ENCODE data around the gene ACKR1.

Gene ACKR1

GRCh38 chr1:159187647-159188374, 16.9 kb upstream of the ACKR1 start:
- DNase-seq = no peak

DNA sequence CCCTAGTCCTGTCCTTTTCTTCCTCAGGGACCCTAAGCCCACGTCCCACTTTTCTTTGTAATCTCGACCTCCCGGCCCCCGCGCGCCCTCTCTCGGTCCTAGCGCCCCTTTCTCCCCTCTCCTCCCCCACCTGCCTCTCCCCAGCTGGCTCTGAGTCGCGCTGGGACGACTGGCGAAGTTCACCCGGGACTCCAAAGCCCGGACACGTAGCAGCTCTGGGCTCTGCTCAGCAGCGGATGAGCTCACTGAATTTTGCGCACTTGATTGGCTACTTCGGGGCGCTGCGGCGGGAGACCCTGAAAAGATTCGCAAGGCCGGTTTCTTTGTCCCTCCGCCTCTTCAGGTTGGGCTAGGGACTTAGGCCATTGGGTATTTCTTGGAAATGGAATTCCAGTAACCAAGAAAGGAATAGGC, 16.3 kb upstream of the ACKR1 start:
- peak; percentile 35 for DNase-seq

DNA sequence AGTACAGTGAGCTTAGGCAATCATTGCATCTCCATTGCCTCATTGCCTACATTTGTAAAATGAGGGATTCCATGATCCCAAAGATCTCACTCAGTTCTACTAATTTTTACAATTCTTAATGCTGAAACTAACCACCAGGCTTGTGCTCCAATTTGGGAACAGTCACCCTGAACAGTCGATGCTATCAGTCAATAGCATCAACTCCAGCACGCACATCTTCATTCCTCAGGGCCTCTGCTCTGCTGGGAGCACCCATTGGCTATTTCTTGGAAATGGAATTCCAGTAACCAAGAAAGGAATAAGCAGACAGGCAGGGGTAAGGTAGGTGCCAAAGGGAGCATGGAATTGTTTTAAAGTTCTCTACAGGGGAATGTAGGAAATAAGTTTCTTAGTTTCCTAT, 14.2 kb upstream of the ACKR1 start:
- DNase-seq = no peak

DNA sequence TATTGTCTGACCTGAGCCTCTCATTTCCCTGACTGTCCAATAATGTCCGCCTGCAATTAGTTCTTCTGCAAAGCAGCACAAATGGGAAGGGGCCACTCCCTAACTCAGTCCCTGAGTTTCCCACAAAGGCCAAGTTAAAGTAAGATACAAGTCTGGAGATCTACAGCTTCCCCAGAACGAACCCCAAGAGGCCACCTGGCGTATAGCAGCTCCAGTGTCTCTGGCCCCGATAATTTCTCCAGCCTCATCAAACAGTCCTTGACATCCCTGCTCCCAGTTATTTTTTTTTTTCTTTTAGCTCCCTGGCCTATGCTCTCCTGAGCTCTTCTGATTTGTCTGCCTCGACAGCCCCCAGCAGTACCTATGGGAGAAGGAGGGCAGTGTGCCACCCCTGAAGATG, 8.1 kb upstream of the ACKR1 start:
- no peak for DNase-seq

DNA sequence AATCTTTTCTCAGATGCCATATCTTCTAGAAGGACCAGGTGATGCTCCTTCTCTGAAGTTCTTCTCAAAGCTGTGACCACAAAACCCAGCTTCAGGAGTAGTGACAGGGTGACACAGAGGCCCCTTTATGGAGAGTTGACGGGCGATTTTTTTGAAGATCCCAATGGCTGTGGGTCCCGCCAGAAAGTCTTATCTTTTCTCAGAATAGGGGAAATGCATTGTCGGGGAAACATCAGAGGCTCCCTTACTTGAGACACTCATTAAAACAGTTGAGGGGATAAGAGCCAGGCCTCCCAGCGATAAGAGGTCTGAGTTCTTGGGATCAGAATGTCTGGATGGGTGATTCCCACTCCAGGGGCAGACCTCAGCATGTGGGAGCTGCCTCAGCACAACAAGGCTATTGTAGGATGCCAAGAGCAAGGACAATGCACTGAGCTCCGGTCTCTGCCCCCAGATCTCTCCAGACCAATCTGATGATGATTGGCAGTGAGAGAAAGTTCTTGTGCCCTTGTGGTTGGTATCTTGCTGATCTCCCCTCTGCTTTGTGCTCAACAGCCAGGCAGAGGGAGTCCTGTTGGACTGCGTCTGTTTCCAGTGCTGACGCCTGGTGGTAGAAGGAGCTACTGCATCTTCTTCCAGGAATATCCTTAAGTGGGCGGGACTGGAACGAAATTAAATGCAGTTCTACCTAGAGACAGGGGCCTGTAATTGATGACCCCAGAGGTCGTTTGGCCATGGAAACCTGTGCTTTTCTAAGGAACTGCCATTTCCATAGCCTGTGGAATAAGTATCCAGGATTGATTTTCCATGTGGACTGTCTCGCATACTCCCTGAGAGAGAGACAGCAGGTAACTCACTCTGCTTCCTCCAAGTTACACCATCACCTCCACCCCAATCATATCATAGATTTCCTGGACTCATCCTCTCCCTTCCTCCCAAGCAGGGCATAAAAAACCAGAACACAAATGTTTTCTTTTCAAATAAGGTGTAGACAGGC, 6.8 kb upstream of the ACKR1 start:
- peak; percentile 74 for DNase-seq

DNA sequence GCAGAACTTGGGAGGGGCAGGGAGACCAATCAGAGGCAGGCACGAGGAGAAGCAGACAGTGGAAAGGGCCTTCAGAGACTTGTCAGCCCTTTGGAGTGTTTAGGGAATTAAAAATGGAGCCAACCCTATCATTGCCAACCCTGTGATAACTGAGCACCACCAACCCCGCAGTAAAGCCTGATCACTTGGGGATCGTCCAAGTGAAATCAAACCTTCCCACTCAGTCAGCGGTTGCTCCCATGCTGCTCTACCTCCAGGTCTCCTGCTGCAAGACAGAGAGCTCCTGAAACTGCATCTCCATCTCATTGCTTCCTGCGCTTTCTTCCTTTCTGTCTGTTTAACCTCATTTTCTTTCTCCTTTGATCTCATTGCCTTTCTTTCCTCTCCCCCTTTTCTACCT, 4.8 kb upstream of the ACKR1 start:
- DNase-seq = no peak

DNA sequence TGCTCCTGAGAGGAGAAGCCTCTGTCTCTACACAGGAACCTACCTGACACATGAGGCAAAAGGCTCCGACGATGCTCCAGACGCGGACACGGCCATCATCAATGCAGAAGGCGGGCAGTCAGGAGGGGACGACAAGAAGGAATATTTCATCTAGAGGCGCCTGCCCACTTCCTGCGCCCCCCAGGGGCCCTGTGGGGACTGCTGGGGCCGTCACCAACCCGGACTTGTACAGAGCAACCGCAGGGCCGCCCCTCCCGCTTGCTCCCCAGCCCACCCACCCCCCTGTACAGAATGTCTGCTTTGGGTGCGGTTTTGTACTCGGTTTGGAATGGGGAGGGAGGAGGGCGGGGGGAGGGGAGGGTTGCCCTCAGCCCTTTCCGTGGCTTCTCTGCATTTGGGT, 3.9 kb upstream of the ACKR1 start:
- DNase-seq = no peak

GRCh38 chr1:159201642-159202041, 3.0 kb upstream of the ACKR1 start:
- no peak for DNase-seq

GRCh38 chr1:159203610-159204009, 1.1 kb upstream of the ACKR1 start:
- DNase-seq = no peak

- DNase-seq = no peak
Observed at GRCh38 chr1:159205225-159205624, 550 bp downstream of the ACKR1 start.

DNA sequence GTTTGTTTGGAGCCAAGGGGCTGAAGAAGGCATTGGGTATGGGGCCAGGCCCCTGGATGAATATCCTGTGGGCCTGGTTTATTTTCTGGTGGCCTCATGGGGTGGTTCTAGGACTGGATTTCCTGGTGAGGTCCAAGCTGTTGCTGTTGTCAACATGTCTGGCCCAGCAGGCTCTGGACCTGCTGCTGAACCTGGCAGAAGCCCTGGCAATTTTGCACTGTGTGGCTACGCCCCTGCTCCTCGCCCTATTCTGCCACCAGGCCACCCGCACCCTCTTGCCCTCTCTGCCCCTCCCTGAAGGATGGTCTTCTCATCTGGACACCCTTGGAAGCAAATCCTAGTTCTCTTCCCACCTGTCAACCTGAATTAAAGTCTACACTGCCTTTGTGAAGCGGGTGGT, 1.4 kb downstream of the ACKR1 start:
- no peak for DNase-seq

- no peak for DNase-seq
Observed at GRCh38 chr1:159207080-159207479, 2.4 kb downstream of the ACKR1 start.

DNA sequence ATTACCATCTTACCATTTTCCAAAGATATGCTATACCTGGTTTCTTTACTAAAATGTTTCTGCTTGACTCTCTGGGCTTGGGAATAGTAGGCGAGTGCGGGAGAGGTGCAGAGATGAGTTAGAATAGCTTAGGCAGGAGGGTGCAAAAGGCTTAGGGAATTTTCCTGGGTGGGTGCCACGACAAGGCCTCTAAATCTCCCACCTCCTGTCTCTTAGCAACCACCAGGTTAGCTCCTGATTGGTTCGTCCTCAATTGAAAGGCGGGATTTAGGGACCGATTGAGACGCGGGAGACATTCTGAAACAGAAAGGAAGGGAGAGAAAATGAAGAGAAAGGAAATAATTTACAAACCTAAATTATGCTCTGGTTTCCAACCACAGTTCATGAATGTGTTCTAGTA, 3.1 kb downstream of the ACKR1 start:
- no peak for DNase-seq

- DNase-seq = no peak
Observed at GRCh38 chr1:159208175-159208825, 3.6 kb downstream of the ACKR1 start.

- DNase-seq = no peak
Observed at GRCh38 chr1:159209061-159209460, 4.4 kb downstream of the ACKR1 start.

DNA sequence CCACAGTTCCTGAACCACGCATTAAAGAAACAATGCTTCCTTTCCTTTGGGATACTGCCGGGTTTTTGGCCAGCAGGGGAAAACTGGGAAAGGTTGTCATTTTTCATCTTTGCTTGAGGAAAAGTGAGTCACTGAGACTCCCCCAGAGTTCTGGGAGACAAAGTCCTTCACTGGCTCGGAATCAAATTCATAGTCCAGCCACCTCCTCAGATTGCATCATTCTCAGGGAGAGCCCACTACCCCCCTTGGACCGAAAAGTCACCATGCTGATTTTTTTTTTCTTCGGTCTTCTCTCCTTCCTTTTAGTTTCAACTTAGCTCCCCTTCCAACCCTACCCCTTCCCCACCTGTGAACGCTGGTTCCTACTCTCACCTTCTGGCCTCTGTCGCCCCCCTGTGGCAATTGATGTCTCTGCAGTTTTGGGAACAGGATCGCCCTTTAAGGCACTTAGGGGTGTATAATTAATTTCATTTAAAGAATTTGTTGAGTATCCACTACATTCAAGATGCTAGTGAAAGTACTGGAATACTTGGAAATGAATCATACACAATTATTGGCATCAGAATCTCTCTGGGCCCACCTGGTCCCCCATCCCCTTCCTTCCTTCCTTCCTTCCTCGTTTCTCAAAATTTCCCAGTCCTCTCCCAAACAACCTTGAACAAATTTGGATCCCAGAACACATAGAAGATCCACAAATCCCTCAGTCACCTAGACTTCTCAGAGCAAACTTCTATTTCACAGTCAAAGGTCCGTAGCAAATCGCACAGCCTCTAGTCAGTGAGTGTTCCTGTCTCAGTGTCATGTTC, 6.9 kb downstream of the ACKR1 start:
- peak; percentile 70 for DNase-seq

DNA sequence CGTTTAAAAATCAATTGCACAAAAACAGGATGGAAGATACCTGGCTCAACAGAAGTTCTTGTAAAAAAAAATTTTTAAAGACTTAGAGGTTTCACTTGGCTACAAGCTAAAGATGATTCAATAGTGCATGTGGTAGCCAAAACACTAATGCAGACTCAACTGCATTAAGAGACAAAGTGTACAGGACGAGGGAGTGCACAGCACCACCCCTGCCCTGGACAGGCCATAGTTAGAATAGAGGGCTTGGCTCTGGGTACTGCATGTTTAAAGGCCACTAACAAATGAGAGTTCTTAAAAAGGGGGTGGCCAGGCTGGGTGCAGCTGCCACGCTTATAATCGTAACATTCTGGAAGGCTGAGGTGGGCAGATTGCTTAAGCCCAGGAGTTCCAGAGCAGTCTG, 7.9 kb downstream of the ACKR1 start:
- DNase-seq = no peak

GRCh38 chr1:159214149-159214760, 9.6 kb downstream of the ACKR1 start:
- peak; percentile 53 for DNase-seq

DNA sequence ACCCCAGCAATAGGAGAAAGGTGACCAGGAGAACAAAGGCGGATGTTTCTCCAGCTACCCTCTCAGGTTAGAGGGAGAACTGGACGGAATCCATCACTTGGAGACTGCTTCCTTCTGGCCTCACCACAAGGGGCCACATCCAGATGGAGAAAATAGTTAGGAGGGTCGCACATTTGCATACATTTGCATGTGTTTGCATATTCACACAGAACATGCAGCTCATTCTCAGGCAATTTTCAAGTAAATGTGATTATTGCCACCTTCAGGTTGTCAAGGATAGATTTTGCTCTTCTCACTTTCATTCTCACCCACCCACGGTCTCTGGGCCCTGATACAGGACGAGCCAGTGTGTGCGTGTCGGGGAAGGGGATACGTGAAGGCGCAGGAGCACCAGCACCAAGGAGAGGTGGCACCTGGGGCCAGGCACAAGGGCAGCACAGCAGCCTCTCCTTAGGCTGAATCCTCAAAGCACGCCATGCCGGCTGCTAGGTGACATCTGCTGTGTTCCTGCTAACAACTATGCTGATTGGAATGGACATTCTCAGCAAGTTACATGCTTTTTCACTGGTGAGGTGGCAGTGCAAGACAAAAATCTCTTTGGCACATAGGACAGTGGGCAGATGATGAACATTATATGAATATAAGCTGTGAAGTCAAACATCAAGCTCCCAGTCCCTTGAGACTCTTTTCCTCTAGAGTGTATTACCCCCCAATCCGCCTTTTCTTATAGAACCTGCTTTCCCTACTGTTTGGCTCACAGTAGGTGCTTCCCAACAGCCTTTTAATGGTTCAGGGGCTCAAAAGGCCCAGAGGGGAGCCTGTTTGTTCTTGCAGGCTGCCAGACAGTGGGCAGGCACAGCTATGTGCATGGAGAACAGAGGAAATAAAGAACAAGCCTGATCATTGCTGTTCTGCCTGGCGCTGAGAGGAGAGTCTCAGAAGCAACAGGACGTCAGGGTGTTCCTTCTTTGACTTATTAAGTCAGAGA, 14.3 kb downstream of the ACKR1 start:
- no peak for DNase-seq

DNA sequence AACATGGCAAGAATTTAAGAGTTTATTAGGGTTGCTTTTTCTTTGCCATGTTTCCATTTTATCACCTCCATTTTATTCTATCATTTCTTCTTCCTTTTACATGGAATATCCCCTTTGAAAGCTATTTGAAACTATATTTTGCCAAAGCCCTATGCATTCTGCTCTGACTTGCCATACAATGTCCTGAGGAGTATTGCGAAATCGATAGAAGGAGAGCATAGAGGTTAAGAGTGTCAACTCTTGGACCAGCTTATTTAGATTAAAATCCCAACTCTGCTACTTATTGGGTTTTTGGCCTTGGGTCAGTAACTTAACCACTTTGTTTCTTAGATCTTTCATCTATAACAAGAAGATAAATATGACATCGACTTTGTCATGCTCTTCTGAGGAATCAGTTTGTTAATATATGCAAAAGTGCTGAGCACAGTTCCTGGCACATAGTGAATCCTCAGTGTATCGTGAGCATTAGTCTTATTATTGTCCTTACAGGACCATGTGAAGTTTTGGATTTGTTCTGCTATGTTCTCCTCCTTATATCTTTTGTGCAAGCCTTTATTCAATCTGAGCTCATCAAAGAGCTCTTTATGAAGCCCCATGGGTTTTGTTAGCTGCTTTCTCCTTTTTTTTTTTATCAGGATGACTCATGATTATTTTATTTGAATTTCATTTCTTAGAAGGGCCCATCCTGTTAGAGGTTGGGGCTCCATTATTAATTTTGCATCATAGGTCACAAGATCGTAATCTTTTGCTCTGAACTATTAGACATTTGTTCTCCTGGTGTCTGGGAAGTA, 17.6 kb downstream of the ACKR1 start:
- DNase-seq = no peak

All from activated CD4-positive, alpha-beta T cell treated with anti-CD3 and anti-CD28 coated beads, Interleukin-2, Interleukin-6, amounts not matched to agents 100 ng/mL and 50 ng/mL, durations not matched to agents 16 hours and 8 hours (primary cell).